OCI-LY1 (cell line): ENCODE measurements around the gene DEPP1.

Source experiments
- H2AFZ ChIP-seq: fragments of 200-600 bp; sonication (generic), shearing (Covaris generic); 2 replicates; pipeline ENCODE4 v1.6.0; 2014; ENCODE audit warnings: antibody characterized with exemption, mild to moderate bottlenecking, low read length
- H3F3A ChIP-seq: fragments of 200-600 bp; sonication (generic), shearing (Covaris generic); 2 replicates; pipeline ENCODE4 v1.6.0; 2014; ENCODE audit warnings: mild to moderate bottlenecking, antibody characterized with exemption, low read length, moderate library complexity; ENCODE audit not compliant: insufficient read depth
- H3K27ac ChIP-seq: fragments of 200-600 bp; sonication (generic); 2 replicates; pipeline ENCODE4 v1.5.1; 2014; ENCODE audit warnings: low read length, mixed run types, mild to moderate bottlenecking, low read depth; ENCODE audit not compliant: poor library complexity, severe bottlenecking
- H3K27me3 ChIP-seq: fragments of 200-600 bp; sonication (generic); 2 replicates; pipeline ENCODE4 v1.6.0; 2014; ENCODE audit warnings: antibody characterized with exemption, mild to moderate bottlenecking, low read length, moderate library complexity; ENCODE audit not compliant: insufficient read depth
- H3K36me3 ChIP-seq: fragments of 200-600 bp; sonication (generic); 2 replicates; pipeline ENCODE4 v1.6.1; 2014; ENCODE audit warnings: mild to moderate bottlenecking, antibody characterized with exemption, low read length, moderate library complexity, mixed read lengths; ENCODE audit not compliant: insufficient read depth
- H3K4me1 ChIP-seq: fragments of 200-600 bp; sonication (generic); 2 replicates; pipeline ENCODE4 v1.5.1; 2014; ENCODE audit warnings: mild to moderate bottlenecking, low read length, moderate library complexity; ENCODE audit not compliant: insufficient read depth, severe bottlenecking
- H3K4me2 ChIP-seq: fragments of 200-600 bp; sonication (generic), shearing (Covaris generic); 2 replicates; pipeline ENCODE4 v1.6.1; 2014; ENCODE audit warnings: low read length
- H3K4me3 ChIP-seq: fragments of 200-600 bp; sonication (generic); 2 replicates; pipeline ENCODE4 v1.5.1; 2014; ENCODE audit warnings: low read length, low read depth, mild to moderate bottlenecking, mixed read lengths; ENCODE audit not compliant: poor library complexity, severe bottlenecking
- H3K79me2 ChIP-seq: fragments of 200-600 bp; shearing (Covaris generic); 2 replicates; pipeline ENCODE4 v1.6.1; 2016; ENCODE audit warnings: mixed run types, low read length, mixed read lengths; ENCODE audit not compliant: insufficient read depth
- H3K9ac ChIP-seq: fragments of 200-600 bp; sonication (generic), shearing (Covaris generic); 2 replicates; pipeline ENCODE4 v1.6.1; 2014; ENCODE audit warnings: mild to moderate bottlenecking, low read length, mixed read lengths
- H3K9me2 ChIP-seq: fragments of 200-600 bp; sonication (generic), shearing (Covaris generic); 2 replicates; pipeline ENCODE4 v1.6.1; 2014; ENCODE audit warnings: low read depth, mild to moderate bottlenecking, low read length, mixed read lengths
- H3K9me3 ChIP-seq: fragments of 200-600 bp; shearing (Covaris generic); 2 replicates; pipeline ENCODE4 v1.6.1; 2014; ENCODE audit warnings: low read length, mixed read lengths
- H4K20me1 ChIP-seq: fragments of 200-600 bp; sonication (generic), shearing (Covaris generic); 2 replicates; pipeline ENCODE4 v1.6.0; 2016; ENCODE audit warnings: mild to moderate bottlenecking, low read length; ENCODE audit not compliant: insufficient read depth
- EZH2 ChIP-seq: fragments of 200-600 bp; sonication (generic), shearing (Covaris generic); IDR thresholded peaks from 2 replicates; pipeline ENCODE4 v1.8.0; 2017; ENCODE audit warnings: borderline replicate concordance, mixed run types, mild to moderate bottlenecking, antibody characterized with exemption, low read length, moderate library complexity, mixed read lengths
- TF ChIP-seq, protein P1 (sequence below): fragments of 200-600 bp; sonication (generic), shearing (Covaris generic); IDR thresholded peaks from 2 replicates; pipeline ENCODE4 v1.5.1; 2017; ENCODE audit warnings: mild to moderate bottlenecking, antibody characterized with exemption, low read length, moderate library complexity, mixed read lengths

Gene DEPP1

DNA sequence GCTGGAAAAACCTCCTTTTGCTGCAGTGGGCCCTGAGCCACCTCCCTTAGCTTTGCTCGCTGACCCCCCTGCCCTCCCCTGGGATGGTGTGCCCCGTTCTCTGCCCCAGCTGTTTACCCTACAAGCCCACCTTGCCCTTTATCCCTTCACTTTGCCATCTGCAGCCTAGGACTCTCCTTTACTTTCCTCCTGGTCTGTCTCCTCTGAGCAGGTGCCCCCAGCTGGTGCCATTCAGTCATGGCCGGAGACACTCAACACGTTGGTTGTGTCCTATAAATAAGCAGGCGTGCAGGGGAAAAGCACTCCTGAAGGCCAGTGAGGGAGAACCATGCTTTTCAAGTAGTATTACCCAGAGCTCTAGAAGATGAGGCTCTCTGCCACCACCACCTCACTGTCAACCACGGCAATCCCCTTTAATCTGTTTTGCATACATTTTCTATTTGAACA lies 12.9 kb downstream of the DEPP1 start:
- Histone ChIP-seq H3F3A (no peaks in the 10 kb centered on the region), H3K4me2 (no peak overlapping the region), H3K79me2 (no peaks in the 10 kb centered on the region), H2AFZ (no peak overlapping the region), H3K27ac (no peak overlapping the region), H3K4me1 (peaks cover 6% of the 10 kb centered on the region), H3K27me3 (no peaks in the 10 kb centered on the region), H4K20me1 (no peaks in the 10 kb centered on the region), H3K4me3 (no peak overlapping the region), H3K36me3 (no peaks in the 10 kb centered on the region), H3K9ac (no peak overlapping the region), H3K9me2 (no peaks in the 10 kb centered on the region), H3K9me3 (no peaks in the 10 kb centered on the region)
- TF ChIP-seq, protein P1, sequence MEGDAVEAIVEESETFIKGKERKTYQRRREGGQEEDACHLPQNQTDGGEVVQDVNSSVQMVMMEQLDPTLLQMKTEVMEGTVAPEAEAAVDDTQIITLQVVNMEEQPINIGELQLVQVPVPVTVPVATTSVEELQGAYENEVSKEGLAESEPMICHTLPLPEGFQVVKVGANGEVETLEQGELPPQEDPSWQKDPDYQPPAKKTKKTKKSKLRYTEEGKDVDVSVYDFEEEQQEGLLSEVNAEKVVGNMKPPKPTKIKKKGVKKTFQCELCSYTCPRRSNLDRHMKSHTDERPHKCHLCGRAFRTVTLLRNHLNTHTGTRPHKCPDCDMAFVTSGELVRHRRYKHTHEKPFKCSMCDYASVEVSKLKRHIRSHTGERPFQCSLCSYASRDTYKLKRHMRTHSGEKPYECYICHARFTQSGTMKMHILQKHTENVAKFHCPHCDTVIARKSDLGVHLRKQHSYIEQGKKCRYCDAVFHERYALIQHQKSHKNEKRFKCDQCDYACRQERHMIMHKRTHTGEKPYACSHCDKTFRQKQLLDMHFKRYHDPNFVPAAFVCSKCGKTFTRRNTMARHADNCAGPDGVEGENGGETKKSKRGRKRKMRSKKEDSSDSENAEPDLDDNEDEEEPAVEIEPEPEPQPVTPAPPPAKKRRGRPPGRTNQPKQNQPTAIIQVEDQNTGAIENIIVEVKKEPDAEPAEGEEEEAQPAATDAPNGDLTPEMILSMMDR = no peak
- no peak for TF ChIP-seq EZH2

DNA sequence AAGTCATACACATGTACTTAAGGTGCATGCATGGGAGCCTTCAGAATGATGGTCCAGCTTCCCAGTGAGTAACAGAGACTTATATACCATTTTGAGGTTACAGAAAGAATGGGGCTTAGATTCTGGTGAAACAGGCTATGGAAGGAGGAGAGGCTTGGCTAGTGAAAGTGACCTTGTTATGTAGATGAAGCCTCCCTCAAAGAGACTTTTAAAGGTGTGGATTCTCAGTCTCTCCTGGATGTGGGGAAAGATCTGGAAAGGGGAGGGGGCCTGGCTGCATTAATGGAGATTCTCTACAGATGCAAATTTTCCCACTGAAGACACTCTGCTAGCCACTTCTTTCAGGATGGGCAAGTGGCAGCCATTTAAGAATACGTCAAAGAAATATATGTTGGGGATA lies 13.5 kb downstream of the DEPP1 start:
- Histone ChIP-seq H3K27ac (no peak overlapping the region), H3K4me3 (no peak overlapping the region), H3K4me2 (no peak overlapping the region), H3K79me2 (no peaks in the 10 kb centered on the region), H3K9ac (no peak overlapping the region), H4K20me1 (no peaks in the 10 kb centered on the region), H3F3A (no peaks in the 10 kb centered on the region), H2AFZ (no peak overlapping the region), H3K27me3 (no peaks in the 10 kb centered on the region), H3K9me2 (no peaks in the 10 kb centered on the region), H3K9me3 (no peaks in the 10 kb centered on the region), H3K36me3 (no peaks in the 10 kb centered on the region), H3K4me1 (peaks cover 6% of the 10 kb centered on the region)
- TF ChIP-seq, protein P1 = no peak
- no peak for TF ChIP-seq EZH2

DNA sequence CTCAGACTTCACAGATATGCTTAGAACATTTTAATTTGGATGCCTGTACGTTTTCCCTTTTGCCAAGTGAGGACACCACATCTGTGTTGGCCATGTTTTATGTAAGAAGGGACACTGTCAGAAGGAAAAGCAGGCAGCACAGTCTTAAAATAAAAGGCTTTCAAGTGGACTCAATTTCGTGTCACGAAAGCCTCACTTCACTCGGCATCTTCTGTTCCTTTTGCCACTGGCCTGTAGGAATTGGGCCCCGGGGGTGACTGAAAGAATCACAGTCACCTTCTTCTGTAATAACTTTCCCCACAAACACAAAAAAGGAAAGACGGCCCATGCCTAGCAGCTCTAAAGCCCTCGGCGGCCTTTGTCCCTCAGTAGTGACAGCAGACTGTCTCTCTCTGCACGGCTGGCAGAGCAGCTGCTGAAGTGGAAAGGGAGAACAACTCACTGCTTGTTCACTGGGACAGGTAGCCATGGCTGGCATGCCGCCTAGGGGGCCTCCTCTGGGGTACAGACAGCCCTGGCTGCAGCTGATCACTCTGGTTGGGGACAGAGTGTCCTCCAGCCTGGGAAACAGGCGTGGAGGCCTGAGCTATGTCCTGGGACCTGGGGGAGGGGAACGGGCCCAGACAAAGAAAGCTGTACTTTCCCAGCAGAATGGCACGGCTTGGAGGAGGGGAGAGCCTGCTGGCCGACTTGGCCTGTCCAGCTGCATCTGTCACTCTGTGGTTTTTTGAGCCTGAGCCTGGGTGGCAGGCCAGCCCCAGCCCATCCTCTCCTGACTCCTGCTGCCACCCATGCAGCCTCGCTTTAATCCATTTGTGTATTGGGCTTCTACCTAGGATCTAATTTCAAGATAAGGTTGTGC lies 14.6 kb downstream of the DEPP1 start:
- Histone ChIP-seq H3K9me2 (no peaks in the 10 kb centered on the region), H3K27ac (no peak overlapping the region), H4K20me1 (no peaks in the 10 kb centered on the region), H3K4me3 (no peak overlapping the region), H3K36me3 (no peaks in the 10 kb centered on the region), H3K4me2 (no peak overlapping the region), H3K4me1 (peaks cover 12% of the 10 kb centered on the region), H3K27me3 (no peaks in the 10 kb centered on the region), H3F3A (no peaks in the 10 kb centered on the region), H3K9me3 (no peaks in the 10 kb centered on the region), H2AFZ (no peak overlapping the region), H3K9ac (no peak overlapping the region), H3K79me2 (no peaks in the 10 kb centered on the region)
- TF ChIP-seq EZH2 = no peak
- TF ChIP-seq, protein P1 = no peak
